AML-193 (cell line): ENCODE measurements around the gene STIP1.

Experiments
- DNase-seq, 2 experiments: peaks; one replicate each; lab custom pipeline; 2025; lab: John Stamatoyannopoulos, UW

Gene STIP1

DNA sequence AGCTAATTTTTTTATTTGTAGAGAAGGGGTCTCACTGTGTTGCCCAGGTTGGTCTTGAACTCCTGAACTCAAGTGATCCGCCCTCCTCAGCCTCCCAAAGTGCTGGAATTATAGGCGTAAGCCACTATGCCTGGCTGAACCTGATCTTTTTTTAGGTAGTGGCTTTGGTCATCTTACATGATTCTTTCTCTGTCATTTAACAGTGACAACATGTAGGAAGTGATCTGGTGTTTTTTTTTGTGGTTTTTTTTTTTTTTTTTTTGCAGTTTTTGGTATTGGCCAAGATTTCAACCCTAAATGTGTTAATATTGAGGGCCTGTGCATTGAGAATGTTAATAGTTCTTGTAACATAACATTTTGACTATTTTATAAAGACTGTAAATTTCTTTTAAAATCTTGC is 12.5 kb downstream of the STIP1 start:
- peak in 1 of 2 experiments; percentile 8 for DNase-seq

DNA sequence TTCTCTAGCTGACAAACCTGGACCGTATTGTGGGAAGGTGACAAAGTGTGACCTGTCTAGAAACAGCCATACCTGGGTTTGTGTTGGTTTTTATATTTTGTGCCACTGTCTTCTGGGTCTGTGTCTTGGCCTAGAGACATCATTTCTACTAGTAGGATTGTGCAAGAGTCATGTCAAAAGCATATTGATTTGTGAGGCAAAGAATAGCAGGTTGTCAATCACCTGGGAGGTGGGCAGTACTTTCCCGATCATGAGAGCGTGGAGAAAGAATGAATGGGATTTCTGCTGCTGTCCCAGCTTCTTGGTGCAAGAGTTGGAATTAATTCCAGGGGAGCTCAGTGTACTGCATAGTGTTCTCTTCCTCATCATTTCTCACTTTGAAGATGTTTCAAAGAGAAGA is 15.6 kb downstream of the STIP1 start:
- no peak for DNase-seq

DNA sequence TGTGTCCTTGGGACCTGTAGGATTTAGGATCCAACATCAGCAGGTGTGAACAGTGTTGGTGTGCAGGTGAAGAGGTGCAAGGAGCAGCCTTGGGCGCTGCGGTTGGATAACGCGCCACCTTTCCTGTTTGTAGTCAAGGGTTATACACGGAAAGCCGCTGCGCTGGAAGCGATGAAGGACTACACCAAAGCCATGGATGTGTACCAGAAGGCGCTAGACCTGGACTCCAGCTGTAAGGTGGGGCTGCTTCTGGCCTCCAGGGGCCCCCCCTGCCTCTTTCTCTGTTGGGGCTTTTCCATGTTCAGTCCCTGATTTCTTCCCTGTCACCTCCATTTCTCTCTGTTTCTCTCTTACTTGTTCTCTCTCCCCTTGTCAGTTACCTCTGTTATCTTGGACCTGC is 17.0 kb downstream of the STIP1 start:
- DNase-seq = no peak

DNA sequence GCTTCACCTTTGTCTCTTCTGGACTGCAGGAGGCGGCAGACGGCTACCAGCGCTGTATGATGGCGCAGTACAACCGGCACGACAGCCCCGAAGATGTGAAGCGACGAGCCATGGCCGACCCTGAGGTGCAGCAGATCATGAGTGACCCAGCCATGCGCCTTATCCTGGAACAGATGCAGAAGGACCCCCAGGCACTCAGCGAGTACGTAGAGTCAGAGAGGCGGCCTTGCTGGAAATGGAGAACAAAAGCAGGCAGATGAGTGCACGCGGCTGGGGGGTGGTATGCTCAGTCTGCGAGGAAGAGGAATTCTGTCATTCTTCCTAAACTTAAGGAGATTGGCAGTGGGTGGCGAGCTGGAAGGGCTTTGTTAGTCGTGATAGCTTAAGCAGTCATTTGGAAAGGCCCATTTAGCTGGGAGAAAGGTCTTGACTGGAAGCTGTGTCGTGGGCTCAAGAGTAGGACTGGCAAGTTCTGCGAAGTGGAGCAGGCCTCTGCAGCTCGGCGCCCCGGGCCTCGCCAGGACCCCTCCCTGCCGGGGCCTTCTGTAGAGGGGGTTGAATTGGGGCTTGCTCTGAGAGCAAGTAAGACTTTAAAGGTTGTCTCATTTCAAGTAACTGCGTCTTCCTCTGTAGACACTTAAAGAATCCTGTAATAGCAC is 17.6 kb downstream of the STIP1 start:
- no peak for DNase-seq

DNA sequence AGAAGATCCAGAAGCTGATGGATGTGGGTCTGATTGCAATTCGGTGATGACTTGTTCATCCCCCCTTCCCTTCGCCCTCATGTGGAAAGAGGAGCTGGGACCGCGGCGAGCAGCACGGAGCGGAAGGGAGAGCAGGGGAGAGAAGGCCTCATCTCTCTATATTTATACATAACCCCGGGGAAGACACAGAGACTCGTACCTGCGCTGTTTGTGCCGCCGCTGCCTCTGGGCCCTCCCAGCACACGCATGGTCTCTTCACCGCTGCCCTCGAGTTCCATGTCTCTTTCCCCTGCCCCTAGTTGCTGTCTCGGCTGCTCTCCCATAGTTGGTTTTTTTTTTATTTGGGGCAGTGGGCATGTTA is 18.1 kb downstream of the STIP1 start:
- DNase-seq = no peak

DNA sequence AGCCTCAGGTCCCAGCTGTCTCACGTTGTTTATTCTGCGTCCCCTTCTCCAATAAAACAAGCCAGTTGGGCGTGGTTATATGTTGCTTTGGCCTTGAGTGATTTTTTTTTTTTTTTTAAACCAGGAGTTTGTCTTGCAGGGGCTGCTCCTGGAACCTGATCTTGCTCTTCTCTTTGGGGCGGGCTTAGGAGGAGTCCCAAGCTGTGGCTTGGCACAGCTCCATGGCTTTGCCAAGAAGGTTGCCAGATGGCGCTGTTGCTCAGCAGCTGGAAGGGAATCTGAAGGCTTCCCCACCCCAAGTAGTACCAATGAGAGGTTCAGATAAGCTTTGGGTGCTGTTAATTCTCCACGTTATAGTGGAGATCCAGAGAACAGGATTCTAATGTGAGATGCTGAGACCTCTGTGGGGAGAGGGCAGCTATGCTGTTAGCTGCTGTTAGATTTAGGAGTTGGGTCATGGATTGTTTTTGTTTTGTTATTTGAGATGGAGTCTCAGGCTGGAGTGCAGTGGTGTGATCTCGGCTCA is 18.6 kb downstream of the STIP1 start:
- peak; percentile 79 to 84 for DNase-seq

DNA sequence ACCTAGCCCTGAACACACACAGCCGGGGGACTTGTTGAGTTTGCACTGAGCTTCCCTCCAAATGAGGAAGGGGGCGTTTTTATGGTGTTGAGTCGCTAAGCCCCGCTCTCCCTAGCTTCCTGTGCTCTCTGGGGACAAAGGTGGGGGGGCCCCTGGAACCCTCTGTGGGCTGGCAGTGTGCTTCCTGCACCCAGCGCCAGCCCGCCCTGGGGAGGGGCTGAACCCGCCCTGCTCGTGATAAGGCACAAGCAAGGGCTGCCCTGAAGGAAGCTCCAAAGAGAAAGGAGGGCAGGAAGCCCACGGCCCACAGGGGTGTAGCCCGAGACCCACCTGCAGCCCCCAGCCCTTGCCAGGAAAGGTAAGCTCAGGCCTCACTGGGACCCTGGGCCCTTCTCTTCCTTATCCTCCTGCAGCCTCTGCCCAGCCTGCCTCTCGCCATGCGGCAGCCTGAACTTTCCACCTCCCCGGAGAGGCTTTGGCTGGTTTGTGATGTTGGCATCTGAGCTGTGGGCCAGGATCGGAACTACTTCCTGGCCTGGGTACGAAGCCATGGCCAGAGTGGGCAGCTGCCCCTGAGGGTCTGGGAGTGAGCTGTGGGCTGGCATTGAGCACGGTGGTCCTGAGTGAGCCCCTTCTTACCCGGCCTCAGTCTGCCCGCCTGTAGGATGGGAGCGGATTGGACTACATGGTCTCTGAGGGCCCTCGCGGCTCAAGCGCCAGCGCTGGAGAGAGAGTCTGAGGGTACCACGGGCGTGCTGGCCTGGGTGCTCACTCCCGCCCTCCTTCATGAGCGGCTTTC is 20.7 kb downstream of the STIP1 start, which contains the start of gene FERMT3:
TSS of gene FERMT3 (plus strand) at position 265 of the 799 bp plus-strand sequence. CDS start 644 bp downstream, outside the sequence.
- peak; percentile 48 to 53 for DNase-seq

DNA sequence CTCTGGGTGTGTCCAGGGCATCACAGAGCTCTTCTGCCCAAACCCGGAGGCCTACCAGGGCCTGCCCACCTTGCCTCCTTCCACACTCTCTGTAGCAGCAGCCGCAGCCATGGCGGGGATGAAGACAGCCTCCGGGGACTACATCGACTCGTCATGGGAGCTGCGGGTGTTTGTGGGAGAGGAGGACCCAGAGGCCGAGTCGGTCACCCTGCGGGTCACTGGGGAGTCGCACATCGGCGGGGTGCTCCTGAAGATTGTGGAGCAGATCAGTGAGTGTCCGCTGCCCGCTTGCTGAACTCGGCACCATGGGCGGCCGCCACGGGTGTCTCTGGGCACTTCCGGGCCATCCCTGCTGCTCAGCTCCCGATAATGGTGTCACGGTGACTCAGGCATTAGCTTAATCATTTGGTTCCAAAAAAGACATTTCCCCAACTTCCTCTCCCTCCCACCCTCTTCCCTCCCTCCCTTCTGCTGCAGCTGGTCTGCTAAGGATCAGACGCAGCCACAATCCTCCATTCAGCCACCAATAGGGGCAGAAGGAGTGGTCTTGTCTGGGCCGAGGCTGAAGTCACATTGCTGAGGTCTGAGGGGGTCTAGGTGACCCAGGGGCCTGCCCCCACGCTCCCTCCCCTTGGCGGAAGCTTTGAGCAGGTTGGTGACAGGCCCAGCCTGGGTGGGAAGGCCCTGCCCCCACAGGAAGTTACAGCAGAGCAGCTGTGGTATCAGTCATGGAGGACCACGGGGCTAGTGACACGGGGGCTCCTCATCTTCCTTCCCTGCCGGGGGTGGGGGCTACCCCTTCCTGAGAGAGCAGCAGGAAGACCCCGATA is 21.5 kb downstream of the STIP1 start:
- peak; percentile 68 to 79 for DNase-seq

DNA sequence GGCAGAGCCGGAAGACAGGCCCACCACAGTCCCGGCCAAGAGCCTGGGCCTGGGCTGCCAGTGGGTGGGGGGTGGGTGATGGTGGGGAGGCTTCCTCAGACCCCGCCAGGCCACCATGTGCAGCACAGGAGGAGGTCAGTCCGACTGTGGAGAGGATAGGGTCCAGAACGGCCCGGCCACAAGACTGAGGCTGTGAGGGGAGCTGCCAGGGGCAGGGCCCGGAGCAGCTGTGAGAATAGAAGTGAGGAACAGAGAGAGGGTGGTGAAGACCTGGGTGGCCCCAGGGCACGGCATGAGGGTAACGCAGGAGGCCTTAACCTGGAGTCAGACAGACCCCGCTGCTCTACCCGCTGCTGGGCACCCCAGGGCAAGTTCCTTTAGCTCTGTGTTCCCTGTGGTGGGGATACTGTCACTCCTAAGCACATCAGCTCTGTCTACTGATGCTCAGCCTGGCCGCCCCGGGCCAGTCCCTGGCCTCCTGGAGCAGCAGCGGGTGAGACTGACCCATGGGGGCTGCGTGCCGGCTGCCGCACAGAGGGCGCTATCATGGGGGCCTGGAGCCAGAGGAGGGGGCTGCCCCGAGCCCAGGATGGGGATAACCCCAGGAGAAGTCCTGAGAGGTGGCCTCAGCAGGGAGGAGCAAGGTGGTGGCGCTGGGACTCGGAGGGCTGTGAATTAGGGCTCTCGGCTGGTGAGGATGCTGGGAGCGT is 22.3 kb downstream of the STIP1 start:
- DNase-seq = no peak

DNA sequence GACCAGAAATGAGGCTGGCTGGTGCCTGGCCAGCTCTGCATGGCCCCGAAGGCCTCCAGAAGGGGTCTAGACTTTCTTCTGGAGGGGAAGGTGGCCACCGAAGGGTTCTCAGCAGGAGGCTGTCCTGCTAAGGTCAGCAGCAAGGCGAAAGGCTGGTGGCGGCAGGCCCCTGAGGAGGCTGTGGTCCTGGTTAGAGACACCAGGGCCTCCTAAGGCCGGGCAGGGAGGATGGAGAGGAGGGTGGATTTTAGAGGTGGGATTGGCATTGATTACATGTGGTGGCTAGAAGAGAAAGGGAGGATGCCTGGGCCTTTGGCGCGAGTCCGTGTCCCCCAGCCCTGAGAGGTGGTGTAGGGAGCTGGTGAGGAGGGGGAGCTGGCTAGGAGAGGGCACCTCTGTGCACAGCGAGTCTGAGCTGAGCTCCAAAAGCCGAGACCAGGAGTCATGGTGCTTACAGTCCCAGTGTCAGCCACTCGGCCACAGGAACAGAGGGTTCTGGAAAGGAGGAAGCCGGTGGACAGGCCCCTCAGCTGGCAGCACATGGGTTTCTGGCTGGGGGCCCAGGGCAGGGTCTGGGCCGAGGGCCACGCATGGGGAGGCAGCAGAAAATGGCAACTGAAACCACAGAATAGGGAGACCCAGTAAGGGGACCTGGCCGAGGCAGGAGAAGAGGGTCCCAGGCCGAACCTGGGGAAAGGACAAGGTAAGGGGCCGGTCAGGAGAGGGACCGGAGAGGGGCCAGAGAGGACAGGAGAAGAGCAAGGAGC is 23.0 kb downstream of the STIP1 start:
- DNase-seq = no peak

DNA sequence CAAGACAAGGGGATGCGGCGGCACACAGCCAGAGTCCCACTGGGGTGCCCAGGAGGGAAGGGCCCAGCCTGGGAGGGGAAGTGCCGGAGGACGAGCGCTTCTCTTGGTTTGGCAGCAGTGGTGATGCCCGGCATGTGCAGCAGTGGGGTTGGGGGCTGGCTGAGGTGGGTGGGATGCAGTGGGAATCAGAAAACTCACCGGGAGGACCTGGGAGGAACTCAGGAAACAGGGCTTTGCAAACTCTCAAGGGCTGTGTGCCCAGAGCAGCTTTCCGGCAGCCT is 23.5 kb downstream of the STIP1 start:
- DNase-seq = no peak

DNA sequence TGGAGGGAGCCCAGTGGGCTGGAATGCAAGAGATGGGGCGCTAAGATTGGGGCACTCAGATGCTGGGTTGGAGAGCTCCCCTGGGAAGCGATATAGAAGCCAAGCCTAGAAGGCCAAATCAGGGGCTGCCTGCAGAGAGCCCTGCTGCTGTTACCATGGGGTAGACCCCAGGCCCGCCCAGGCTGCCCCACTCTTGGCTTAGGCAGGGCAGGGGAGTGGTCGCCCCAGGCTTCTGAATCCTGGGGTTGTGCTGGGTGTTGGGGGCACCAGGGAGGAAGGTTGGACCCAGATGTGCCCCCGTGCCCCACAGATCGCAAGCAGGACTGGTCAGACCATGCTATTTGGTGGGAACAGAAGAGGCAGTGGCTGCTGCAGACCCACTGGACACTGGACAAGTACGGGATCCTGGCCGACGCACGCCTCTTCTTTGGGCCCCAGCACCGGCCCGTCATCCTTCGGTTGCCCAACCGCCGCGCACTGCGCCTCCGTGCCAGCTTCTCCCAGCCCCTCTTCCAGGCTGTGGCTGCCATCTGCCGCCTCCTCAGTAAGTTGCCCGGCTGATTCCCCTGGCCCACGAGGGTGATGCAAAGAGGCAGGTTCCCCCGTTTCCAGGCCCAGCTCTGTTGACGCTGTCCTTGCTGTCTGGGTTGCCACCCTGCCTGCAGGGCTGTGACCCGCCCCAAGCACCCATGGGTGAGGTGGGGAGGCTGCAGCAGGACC is 24.5 kb downstream of the STIP1 start:
- DNase-seq = no peak

DNA sequence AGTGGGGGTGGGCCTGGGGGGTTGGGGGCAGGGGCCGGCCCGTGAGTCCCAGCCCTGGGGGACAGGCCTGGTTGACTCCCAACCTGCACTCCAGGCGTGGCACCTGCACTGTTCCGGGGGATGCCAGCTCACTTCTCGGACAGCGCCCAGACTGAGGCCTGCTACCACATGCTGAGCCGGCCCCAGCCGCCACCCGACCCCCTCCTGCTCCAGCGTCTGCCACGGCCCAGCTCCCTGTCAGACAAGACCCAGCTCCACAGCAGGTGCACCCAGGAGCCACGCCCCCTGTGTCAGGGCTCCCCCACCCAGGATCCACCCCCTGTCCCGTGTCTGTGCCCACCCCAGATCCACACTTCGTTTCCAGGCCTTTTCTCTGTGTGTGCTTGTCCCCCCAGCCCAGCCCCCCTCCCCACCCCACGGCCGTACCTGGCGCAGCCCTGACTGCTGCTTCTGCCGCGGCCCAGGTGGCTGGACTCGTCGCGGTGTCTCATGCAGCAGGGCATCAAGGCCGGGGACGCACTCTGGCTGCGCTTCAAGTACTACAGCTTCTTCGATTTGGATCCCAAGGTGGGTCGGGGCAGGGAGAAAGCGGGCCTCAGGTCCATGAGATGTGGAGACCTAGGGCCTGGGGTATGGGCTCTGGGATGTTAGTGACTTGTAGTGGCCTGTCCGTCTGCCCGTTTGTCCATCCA is 25.4 kb downstream of the STIP1 start:
- no peak for DNase-seq

DNA sequence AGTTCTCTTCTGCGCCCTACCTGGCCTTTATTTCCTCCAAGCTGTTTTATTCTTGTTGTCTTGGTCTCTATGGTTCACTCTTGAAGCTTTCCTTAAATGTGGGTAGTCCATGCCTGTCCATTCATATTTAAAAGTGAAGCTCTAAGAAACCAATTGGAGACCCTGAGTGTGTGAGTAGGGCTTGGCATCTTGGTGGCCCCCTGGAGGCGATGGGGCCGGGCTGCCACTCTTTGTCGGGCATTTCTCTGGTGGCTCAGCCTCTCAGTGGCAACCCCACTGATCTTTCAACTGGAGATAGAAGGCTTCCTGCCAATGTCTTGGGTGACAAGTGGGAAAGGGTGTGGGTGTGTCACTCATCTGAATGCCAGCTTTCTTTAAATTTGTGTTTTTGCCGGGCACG is 30.9 kb downstream of the STIP1 start:
- DNase-seq = no peak

DNA sequence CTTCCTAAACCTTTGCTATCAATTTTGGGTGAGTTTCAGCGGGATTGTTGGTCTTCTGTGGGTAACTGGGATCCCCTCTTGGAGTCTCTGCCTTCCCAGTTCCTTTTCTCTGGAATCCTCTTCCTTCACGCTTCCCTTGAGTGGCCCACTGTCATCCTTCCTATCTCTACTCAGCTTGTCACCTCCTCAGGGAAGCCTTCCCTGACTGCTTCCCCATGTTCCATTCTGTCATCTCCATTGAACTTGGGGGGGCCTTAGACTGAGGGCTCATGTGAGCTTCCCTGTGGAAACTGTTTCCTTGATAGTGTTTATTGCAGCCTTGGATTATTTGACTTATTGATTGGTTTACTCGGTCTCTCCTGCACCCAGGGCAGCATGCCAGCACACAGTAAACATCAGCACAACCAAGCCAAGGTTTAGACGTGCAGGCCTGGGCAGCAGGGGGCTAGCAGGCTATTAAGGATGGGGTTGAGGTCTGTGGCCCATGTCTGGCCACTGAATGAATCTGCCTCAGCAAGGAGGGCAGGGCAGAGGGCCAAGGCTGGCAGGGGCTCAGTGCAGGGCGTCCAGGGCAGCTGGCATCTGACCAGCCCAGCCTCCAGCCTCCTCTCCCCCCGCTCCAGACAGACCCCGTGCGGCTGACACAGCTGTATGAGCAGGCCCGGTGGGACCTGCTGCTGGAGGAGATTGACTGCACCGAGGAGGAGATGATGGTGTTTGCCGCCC is 32.8 kb downstream of the STIP1 start:
- DNase-seq = no peak

DNA sequence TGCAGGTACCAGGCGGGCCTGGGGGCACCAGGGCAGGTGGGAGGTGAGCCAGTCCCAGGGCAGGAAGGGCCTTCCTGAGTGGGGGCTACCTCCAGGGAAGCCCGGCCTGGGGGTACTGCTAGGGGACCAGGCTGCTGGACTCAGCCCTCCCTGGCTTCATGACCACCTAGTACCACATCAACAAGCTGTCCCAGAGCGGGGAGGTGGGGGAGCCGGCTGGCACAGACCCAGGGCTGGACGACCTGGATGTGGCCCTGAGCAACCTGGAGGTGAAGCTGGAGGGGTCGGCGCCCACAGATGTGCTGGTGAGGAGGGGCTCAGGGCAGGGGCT is 33.3 kb downstream of the STIP1 start:
- DNase-seq = no peak

DNA sequence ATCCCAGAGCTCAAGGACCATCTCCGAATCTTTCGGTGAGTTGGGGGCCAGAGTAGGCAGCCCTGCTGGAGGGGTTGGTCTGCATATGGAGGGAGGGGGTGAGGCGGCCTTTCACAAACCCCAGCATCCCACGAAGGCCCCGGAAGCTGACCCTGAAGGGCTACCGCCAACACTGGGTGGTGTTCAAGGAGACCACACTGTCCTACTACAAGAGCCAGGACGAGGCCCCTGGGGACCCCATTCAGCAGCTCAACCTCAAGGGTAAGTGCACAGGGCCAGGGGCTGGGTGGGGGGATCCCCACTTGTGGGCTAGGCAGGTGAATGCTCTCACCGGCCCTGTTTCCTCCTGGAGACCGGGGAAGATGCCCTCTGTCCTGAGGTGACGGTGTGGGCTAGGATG is 33.8 kb downstream of the STIP1 start:
- no peak for DNase-seq

DNA sequence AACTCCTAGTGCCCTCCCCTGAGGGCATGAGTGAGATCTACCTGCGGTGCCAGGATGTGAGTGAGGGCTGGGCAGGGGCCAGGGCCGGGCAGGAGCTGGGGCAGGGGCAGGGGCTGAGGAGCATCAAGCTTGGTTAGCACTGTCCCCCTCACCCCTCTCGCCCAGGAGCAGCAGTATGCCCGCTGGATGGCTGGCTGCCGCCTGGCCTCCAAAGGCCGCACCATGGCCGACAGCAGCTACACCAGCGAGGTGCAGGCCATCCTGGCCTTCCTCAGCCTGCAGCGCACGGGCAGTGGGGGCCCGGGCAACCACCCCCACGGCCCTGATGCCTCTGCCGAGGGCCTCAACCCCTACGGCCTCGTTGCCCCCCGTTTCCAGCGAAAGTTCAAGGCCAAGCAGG is 34.3 kb downstream of the STIP1 start:
- no peak for DNase-seq

DNA sequence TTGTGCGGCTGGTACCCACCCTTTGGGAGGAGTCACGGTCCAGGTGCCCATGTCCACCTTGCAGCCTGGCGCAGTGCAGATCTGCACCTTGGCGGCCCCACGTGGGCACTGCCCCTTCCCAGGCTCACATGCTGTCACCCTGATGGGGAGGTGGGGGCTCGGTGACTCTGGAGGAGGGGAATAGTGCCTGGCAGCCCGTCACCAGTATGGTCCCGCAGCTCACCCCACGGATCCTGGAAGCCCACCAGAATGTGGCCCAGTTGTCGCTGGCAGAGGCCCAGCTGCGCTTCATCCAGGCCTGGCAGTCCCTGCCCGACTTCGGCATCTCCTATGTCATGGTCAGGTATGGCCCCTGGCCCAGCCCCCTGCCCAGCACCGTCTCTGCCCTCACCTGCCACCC is 34.8 kb downstream of the STIP1 start:
- DNase-seq = no peak

DNA sequence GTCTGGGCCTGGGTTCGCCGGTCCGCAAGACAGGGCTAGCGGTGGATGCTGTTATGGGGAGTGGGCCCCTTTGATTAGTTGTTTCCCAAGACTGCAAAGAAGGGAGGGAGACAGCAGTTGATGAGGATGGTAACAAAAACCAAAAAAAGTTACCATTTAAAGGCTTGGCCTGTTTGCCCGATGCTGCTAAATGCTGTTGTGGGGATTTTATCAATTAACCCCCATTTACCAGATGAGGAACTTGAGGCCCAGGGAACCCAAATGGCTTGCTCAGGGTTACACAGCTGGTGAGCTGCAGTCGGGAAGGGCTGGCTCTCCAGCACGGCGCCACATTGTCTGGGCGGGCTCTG is 36.7 kb downstream of the STIP1 start:
- no peak for DNase-seq
